Small intestine (tissue), 4 donors: ENCODE measurements around the gene RALA. TPM values are rescaled to one million over a fixed set of nuclear protein-coding genes. Genes with fewer than 3 reads are reported as not detected.

Experiments used
- polyA plus RNA-seq, 4 donors: library from polyadenylated mRNA; stranded (reverse) in 3 of 4; unstranded in 1 of 4; fragments of 200-250 nt in 3 of 4; fragments of 120-200 nt in 1 of 4; gene quantifications; one replicate each; pipeline versions ENCODE4 v1.2.1 to v1.2.3, GENCODE V29; 2013
- donor health status: healthy with polysubstance abuse.
- donor health status: Bipolar disorder and iron deficiency.
- donor health status: healthy.

The RALA gene
- polyA plus RNA-seq, 4 donors: 37.3 to 57.7 (median 49.7) TPM

Other genes with a start within 250 kb of the RALA start
- 10 to 100 TPM; 32.8 to 61.6 (median 51.9) TPM for gene YAE1, start 57.2 kb upstream of the RALA start, polyA plus RNA-seq